Uterus (tissue), 2 donors: ENCODE results near the gene VSIR.

Experiments
- POLR2A ChIP-seq, 2 donors: fragments of 450-650 bp; IDR thresholded peaks; one replicate each; pipeline ENCODE4 v1.6.1; 2016; ENCODE audit warnings: antibody characterized with exemption in 2 of 2, mild to moderate bottlenecking in 1 of 2, moderate library complexity in 1 of 2
- TF ChIP-seq, protein P1 (sequence below), 4 experiments: fragments of 200-600 bp in 2 of 4; fragments of 450-650 bp in 2 of 4; sonication (generic) in 2 of 4; IDR thresholded peaks; one replicate each; pipeline ENCODE4 v1.5.1; 2016 to 2019; ENCODE audit warnings: antibody characterized with exemption in 4 of 4, mild to moderate bottlenecking in 2 of 4, moderate library complexity in 1 of 4

- TF ChIP-seq, protein P1, sequence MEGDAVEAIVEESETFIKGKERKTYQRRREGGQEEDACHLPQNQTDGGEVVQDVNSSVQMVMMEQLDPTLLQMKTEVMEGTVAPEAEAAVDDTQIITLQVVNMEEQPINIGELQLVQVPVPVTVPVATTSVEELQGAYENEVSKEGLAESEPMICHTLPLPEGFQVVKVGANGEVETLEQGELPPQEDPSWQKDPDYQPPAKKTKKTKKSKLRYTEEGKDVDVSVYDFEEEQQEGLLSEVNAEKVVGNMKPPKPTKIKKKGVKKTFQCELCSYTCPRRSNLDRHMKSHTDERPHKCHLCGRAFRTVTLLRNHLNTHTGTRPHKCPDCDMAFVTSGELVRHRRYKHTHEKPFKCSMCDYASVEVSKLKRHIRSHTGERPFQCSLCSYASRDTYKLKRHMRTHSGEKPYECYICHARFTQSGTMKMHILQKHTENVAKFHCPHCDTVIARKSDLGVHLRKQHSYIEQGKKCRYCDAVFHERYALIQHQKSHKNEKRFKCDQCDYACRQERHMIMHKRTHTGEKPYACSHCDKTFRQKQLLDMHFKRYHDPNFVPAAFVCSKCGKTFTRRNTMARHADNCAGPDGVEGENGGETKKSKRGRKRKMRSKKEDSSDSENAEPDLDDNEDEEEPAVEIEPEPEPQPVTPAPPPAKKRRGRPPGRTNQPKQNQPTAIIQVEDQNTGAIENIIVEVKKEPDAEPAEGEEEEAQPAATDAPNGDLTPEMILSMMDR (IDR thresholded peaks at IDR 0.05), result no peak
- no peak for TF ChIP-seq POLR2A (IDR thresholded peaks at IDR 0.05)
Observed at GRCh38 chr10:71714592-71714991, 58.7 kb downstream of the VSIR start.
